Cardiac septum (tissue), 1 donor: ENCODE measurements around the gene ATPAF2. TPM values are rescaled to one million over a fixed set of nuclear protein-coding genes. Genes with fewer than 3 reads are reported as not detected.
A peak's percentile ranks its signal among the peaks of the same experiment; 100 is the strongest.

Experiments used
- DNase-seq: peaks from one replicate; pipeline ENCODE4 v3.0.0-alpha.2; 2020; ENCODE audit warnings: low spot score
- intact Hi-C: fragments of 100-400 bp; cut with DNase I; formaldehyde crosslinking; loops from one replicate; pipeline ENCODE4 v1.14.0; 2022
- total RNA-seq: library from RNA; stranded (reverse); fragmentation: NEBNext Ultra II Directional; extraction: Animal tissue kit (Norgen Biotek cat#: 25700); gene quantifications from one replicate; pipeline ENCODE4 v1.2.1, GENCODE V29; 2021
- donor health status: DM: no; HTN: no; CAD: no.

The ATPAF2 gene
- total RNA-seq, 1 donor from 2014 or later, result 31.5 TPM

DNA sequence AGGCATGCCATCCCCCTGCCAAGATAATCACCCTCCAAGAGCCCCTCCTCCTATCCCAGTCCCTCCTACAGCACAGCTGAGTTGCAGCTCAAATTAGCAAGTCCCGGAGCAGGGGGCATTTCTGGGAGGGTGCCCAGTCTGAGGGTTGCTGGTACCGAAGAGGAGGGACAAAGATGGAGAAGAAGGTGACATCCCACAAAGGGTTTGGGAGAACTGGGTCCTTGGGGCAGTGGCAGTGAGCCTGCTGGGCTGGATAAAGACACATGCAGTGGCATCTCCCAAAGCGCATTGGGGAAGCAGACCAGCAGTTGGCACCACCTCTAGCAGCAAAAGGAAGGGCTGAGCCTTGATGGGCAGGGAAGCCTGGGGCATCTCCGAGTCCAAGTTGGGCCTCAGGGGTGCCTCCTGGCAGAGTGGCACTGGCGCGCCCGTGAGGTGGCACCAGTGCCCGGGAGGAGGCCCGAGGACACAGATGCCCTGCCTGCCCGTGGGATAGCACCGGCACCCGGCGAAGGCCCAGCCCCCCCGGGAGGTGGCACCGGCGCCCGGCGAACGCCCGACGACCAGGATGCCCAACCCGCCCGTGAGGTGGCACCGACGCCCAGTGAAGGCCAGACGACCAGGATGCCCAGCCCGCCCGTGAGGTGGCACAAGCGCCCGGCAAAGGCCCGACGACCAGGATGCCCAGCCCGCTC is 67.4 kb downstream of the ATPAF2 start:
- intact Hi-C loops, result loop anchor here (5.0 kb wide), 2 partner anchors 49 to 66 kb away; partner anchors contain the start of genes ATPAF2 and GID4
- DNase-seq, result peak; percentile 82

GRCh38 chr17:17970699-17971430 is 68.1 kb downstream of the ATPAF2 start:
- DNase-seq, result no peak
- intact Hi-C loops, result loop anchor here (5.0 kb wide), 2 partner anchors 49 to 66 kb away; partner anchors contain the start of genes ATPAF2 and GID4

Other genes with a start within 250 kb of the ATPAF2 start
- 17.1 TPM for gene SREBF1, start 202.2 kb downstream of the ATPAF2 start, total RNA-seq
- 261 TPM for gene TOM1L2, start 66.8 kb downstream of the ATPAF2 start, total RNA-seq
- gene DRC3, start 66.3 kb downstream of the ATPAF2 start, total RNA-seq, result 1.9 TPM
- 17.9 TPM for gene GID4, start 240 bp upstream of the ATPAF2 start, total RNA-seq
- gene DRG2, start 48.8 kb upstream of the ATPAF2 start, total RNA-seq, result 17.8 TPM
- 0.70 TPM for gene MYO15A, start 69.6 kb upstream of the ATPAF2 start, total RNA-seq
- gene ALKBH5, start 144.7 kb upstream of the ATPAF2 start, total RNA-seq, result 168 TPM
- gene LLGL1, start 186.5 kb upstream of the ATPAF2 start, total RNA-seq, result 9.6 TPM
- 294 TPM for gene FLII, start 219.6 kb upstream of the ATPAF2 start, total RNA-seq
- gene MIEF2, start 221.5 kb upstream of the ATPAF2 start, total RNA-seq, result 28.0 TPM